HG03039 (cell line): Measurements from ENCODE around the gene MZT1.

Experiments used
- ATAC-seq: cut with Tn5 transposase; IDR thresholded peaks from one replicate; pipeline ENCODE4 v1.9.1; 2021; ENCODE audit warnings: mild to moderate bottlenecking, moderate library complexity; ENCODE audit not compliant: unreplicated experiment

Gene MZT1

GRCh38 chr13:72686766-72687165, 40.7 kb downstream of the MZT1 start:
- no peak for ATAC-seq

- ATAC-seq: no peak
These were observed 47.1 kb downstream of the MZT1 start for GRCh38 chr13:72680353-72680752.

DNA sequence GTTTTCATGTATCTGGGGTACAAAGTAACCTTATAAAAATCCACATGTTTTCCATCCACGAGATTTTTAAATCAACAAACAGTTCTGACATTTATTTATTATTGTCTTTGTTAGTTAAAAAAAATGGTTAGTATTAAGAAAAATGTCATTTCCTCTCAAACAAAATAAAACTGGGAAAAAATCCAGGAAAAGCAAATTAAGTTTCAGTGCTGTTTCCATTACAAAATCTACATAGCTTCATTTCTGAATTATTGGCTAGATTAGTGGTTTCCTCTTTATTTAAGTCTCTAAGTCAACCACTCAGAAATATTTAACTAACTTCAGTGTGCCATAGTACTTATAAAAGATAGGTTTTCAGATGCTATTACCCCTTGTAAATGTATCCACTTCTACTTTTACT, 49.1 kb downstream of the MZT1 start:
- ATAC-seq: no peak

GRCh38 chr13:72677431-72677830, 50.0 kb downstream of the MZT1 start:
- ATAC-seq: no peak

DNA sequence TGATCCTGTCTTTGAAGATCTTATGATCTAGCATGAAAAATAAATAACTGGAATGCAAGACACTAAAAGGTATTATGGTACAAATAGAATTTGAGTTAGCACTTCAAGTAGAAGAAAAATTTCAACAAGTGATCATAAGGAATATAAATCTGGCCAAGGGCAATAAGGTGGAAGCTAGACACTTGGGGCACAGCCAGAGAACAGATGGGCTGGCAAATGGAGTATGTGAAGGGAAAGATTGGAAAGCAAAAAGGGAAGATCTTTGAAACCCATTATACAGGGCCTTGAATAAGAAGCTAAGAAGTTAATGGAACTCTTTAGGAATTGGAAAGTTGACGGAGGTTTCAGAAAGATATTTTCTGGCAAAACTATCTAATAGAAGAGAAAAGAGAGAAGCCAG, 61.0 kb downstream of the MZT1 start:
- ATAC-seq: no peak

DNA sequence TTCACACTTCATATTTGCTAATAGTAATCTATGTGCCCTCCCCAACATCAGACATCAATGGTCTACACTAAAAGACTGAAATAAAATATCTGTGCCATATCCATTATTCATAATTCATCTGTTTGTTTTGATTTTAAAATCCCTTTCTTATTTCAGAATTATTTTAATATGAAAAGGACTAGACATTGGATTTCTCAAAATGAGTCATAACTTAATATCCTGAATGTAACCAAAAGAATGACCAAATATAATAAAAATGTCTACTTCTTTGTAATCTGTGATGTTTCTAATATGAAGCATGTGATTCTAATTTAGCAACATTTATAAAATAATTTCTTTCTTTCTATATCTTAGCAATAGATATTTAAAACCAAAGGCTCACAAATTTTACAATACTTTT, 64.9 kb downstream of the MZT1 start:
- ATAC-seq: no peak
